Measurements from ENCODE around the gene BTBD9. TPM values are rescaled to one million over a fixed set of nuclear protein-coding genes. Genes with fewer than 3 reads are reported as not detected.
A peak's percentile ranks its signal among the peaks of the same experiment; 100 is the strongest.

Gene BTBD9
- total RNA-seq, result 10 to 100 TPM; 19.0 to 33.2 TPM
- long read RNA-seq, partial matches to known transcripts, result 0 of 11 reads
- long read RNA-seq, other reads (novel, unspliced or antisense), result 11 of 11 reads

DNA sequence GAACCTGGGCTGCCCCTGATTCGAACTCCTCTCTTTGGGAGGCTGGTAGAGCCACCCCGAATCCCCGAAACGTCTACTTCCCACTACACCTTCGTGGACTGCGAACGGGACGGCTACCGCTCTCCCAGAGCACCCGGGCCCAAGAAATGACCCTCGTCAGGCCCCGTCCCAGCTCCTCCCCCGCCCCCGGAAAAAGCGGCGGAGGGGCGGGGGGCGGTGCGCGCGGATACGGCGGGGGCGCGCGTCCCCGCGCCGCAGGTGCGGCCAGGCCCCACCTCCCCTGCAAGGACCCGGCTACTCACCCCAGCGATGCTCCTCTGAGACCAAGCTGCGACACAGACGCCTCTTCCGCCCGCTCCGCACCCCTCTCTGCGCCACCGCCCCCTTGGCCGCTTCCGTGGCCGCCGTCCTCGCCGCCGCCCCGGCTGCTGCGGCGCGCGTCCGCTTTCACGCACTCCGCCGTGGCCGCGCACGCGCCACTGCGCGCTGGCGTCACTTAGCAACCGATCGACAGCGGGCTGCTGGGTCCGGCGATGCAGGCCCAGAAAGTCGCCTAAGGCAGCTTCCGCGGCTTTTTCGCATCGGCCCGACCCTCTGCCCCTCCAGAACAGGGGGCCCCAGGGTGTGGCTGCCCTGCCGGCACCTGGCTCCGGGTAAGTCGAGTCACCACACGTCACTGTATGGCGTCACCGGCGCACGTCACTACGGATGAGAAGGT is at the start of gene BTBD9:
TSS of gene BTBD9 (minus strand) at position 432 of the 718 bp plus-strand sequence.
- intact Hi-C loops (cut with DNase I), result loop anchor here in 1 of 2 donors (5.0 kb wide), 1 partner anchor 37 kb away; no protein-coding TSS in a partner anchor
- ATAC-seq (peak; percentile 94 to 95), DNase-seq (peak; percentile 88)

DNA sequence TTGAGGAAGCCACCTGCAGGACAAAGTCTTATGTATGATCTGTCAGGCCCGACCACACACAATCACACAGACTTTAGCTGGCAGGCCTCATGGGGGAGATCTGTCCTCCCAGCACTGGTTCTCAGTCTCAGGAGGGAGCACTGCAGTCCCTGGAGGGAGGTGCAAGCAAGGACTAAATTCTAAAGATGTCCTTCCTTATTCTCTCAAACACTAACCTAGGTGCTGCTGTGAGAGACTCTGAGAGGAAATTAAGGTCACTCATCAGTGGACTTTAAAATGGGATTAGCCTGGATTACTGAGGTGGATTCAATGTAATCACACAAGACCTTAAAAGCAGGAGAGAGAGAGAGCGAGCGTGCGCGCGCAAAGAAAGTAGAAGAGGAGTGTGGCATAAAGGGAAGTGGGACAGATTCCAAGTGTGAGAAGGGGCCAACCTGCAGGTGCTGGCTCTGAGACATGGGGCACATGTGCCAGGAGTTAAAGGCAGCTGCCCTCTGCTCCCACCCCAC is 48.9 kb upstream of the BTBD9 start:
- peak; percentile 15 to 46 for ATAC-seq

DNA sequence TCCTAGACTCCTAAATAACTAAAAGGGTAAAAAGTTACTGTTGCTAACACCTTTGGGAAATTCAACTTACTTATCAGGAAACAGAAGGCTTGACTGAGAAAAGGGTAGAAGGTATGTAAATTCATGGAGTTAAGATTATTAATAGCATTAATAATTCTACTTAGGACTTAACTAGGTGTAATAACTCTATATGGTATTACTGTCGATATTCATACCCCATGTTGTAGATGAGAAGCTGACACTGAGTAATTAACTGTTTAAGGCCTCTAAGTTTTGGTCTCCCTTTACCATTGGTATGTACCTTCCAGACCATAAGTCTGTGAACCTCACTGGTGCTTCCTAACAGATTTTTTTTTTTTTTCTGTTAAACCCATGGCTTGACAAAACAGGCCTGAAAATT is 47.8 kb upstream of the BTBD9 start:
- DNase-seq (no peak), ATAC-seq (no peak)
- intact Hi-C loops (cut with DNase I), result no loop called here

More for the DNA sequence above, 48.9 kb upstream of the BTBD9 start:
- intact Hi-C loops (cut with DNase I), result no loop called here
- DNase-seq, result no peak

DNA sequence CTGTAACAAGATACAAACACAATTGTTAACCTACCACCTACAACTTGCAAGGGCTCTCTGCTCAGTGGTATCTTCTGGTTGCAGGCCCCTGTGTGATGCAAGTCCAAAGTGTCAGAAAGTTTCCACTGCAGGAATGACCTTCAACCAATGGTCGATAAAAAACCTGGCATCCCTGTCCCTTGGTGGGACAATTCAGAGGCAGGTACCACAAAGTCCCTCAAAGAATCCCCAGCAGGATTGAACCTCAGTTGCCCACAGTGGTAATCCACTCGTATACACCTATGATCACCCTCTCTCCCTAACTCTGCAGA is 47.3 kb upstream of the BTBD9 start:
- no peak for DNase-seq
- intact Hi-C loops (cut with DNase I), result no loop called here
- peak; percentile 24 to 30 for ATAC-seq

DNA sequence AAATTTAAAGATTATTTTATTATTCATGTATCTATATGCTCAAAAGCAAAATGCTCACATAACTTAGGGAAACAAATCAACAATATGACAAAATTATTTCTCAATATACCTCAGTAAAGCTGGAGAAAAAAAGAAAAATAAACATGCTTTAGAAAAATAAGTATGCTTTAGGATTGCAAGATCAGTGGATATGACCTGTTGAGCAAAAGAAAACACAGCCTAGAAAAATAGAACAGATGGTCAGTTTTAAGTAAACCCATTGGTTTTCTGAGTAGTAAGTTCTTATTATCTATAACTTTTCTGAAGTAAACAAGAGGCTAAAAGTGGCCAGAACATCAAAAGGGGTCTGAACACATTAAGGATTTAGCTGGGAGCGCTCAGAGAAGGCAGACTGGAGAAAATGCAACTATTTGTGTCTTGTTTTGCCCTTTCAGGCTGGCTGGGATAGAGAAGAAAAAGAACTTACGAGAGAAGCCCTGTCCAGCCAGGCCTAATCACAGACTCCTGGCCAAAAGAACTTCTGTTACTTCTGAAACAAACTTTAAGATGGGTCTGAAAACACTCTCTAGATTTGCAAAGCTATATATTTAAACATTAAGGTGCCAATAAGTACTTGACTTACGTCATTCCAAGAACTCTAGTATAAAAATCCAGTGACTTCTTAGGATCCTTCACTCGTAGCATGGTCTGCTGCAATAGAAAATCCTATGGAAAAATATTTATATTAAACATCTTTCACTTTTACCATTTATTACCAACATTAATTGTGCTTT is 46.7 kb upstream of the BTBD9 start:
- intact Hi-C loops (cut with DNase I), result no loop called here
- ATAC-seq, result no peak
- DNase-seq, result no peak

DNA sequence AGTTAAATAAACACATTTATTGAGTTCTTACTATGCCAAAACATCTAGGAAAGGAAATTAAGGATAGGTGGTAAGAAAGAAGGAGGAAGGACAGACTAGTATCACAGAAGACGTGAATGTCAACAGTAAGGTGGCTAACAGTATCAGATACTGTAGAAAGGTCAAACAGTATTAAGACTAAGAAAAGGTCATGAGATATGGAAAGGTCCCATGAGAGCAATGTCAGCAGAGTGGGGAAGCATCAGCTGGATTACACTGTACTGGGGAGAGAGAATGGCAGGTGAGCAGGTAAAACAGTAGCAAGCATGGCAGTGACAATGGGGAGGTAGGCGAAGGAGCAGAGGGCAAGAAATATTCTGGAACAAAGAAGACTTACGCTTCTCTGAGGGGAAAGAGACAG is 45.2 kb upstream of the BTBD9 start:
- DNase-seq (no peak), ATAC-seq (no peak)
- intact Hi-C loops (cut with DNase I), result no loop called here

DNA sequence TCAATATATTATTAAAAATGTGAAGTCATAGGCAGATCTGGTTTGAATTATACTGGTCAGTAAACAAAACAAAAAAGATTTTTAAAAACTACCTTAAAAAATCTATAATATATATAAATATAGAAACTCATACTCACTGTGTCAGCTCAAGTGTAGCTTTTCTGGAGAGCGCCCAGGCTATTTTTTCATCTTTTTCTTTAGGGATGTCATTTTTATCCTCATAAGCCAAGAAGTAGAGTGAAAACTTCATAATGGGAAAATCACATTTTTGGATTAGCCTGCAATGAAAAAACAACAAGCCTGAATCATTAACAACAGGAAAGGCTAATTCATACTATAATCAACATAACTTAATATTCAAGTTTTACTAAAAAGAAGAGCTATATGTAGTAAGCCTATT is 44.5 kb upstream of the BTBD9 start:
- no peak for ATAC-seq
- intact Hi-C loops (cut with DNase I), result no loop called here
- DNase-seq, result no peak

DNA sequence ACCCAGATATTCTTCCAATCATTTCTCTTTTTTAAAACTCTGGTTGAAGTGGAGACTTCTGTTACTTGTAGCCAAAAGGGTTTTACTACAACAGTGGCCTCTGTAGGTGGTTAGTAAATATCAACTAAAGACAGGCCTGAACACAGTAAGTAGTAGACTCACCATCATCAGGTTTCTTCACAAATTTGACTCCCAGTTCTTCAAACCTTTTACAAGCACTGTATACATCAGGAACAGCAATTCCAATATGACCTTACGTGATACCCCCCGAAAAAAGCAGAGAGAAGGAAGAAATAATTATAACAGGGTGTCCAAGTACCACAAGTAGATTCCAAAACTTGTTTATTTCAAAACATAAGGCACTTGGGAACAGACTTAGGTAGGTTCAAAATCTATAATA is 42.1 kb upstream of the BTBD9 start:
- intact Hi-C loops (cut with DNase I), result no loop called here
- no peak for ATAC-seq
- DNase-seq, result no peak

DNA sequence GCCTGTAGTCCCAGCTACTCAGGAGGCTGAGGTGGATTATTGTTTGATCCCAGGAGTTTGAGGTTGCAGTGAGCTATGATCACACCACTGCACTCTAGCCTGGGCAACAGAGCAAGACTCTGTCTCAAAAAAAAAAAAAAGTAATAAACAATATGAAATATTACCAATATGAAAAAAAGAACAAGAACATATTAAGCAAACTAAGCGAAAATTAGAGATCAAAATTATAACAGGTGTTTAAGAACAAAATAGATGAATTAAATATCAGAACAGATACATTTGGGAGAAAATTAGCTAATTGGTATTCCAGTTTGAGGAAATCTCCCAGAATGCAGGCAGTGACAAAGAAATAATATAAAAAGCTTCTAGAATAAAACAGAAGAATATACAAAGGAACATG is 39.9 kb upstream of the BTBD9 start:
- ATAC-seq, result no peak
- DNase-seq, result no peak
- intact Hi-C loops (cut with DNase I), result no loop called here

DNA sequence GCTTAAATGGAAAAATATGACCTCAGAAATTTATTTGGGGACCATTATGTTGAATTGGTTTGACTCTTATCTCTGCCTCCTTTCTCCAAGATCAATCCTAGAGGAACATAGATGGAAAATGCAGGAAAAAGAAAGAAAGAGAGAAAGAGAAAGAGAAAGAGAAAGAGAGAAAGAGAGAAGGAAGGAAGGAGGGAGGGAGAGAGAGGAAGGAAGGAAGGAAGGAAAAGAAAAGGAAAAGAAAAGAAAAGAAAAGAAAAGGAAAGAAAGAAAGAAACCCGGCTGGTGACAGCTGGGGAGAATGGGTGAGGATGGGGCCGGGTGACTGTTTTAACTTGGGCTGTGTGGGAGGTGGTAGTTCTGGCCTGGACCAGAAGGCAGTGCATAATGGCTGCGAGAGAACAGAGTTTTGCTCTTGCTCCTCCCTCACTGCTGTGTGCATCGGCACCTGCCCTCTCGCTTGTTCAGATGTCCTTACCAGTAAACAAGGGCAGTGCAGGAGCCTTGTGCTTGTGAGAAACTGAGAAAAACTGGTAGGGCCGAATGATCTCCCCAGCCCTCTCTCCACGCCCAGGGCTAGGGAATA is 38.5 kb upstream of the BTBD9 start:
- intact Hi-C loops (cut with DNase I), result no loop called here
- DNase-seq (no peak), ATAC-seq (no peak)

DNA sequence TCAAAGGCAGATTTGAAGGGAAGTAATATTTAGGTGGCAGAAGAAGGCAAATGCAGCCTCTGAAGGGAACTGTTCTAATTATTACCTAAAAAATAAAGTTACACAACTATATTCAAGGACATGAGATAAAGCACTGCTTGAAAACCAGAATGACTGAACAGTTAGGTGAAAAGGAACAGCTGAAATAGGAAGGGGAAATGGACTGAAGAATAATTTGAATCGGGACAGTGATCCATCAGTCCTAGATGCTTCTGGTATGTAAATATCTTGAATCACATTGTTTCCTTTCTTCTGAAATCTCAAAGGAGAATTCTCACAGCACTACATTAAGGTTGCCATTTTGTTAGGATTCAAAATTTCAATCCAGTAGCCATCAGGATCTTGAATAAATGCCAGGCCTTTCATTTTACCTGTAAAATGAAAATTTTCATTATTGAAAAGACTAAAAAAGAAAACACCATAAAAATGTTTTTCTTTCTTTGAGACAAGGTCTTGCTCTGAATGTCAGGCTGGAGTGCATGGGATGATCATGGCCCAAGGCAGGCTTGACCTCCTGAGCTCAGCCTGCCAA is 37.3 kb upstream of the BTBD9 start:
- no peak for ATAC-seq
- intact Hi-C loops (cut with DNase I), result no loop called here
- DNase-seq, result no peak

DNA sequence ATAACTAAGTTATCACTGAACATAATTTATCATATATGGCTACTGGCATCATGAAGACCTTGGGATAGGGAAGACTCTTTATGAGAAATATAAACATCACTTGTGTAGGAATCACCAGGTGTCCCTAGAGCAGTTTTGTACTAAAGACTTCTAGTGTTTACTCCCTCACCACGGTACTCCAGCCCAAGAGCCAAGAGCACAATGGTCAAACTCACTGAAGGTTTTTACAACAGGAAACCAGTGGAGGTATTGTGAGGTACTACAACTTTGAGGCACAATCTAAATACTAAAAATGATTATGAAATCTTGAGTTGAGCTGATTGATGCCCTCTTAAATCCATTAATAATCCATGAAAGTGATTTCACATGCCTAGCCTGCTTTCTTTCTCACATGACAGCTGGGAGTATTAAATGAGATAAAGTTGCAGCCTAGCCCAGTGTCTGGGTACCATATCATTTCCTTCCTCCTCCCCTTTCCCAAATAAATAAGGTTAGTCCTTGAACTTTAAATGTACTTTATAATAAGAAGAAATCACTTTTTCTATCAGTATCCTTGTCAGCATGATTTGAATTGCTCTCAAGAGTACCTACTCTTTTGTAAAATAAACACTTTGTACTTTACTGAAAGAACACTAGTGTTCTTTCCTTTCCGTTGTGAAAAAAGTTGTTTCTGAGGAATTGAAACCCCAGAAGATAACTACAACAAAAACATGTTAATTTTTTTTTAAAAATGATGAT is 36.7 kb upstream of the BTBD9 start:
- ATAC-seq, result no peak
- no peak for DNase-seq
- intact Hi-C loops (cut with DNase I), result no loop called here

DNA sequence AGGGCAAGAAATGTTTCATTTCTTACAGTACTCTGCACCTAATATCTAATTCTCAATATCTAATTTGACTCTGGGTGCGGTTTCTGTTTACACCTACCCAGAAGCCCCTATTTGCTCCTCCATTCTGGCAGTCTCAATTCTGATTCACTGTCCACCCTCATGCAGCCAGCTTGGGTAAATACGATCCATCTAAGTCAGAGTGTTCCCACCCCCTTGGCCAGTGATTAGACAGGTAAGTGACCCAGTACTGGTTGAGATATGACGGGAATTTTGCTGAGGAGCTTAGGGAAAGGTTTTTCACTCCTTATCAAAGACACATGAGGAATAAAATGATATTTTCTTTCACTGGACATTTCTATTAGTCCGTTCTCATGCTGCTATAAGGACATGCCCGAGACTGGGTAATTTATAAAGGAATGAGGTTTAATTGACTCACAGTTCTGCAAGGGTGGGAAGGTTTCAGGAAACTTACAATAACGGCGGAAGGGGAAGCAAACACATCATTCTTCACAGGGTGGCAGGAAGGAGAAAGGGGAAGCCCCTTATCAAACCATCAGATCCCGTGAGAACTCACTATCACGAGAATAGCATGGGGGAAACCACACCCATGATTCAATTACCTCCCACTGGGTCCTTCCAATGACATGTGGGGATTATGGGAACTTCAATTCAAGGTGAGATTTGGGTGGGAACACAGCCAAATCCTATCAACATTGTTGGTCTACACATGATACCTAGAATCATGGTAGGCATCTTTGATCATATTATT is 33.9 kb upstream of the BTBD9 start:
- peak in 1 of 2 donors; percentile 23 for ATAC-seq
- no peak for DNase-seq
- intact Hi-C loops (cut with DNase I), result no loop called here

DNA sequence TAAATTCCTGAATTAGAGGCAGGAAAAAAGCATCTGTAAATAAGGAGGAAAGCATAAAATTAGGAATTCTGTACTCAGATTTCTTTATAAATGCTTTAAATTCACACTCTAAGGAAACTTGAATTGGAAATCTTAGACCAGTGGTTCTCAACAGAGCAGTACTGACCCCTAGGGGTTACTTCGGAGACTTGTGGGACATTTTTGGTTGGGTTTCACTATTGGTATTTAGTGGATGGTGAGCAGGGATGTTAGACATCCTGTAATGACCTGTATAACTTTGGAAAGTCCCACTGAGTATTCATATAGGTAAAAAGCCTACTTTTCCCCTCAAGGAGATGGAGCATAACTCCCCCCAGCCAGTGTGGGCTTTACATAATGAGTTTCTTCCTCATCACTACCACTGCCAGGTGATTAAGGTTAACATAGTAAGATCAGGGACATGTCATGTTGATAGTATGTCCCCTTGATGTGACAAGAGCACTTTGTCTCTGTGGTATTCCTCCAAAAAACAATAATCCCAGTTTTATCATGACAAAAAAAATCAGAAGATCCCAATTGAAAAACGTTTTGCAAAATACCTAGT is 32.2 kb upstream of the BTBD9 start:
- intact Hi-C loops (cut with DNase I), result no loop called here
- ATAC-seq, result peak in 1 of 2 donors; percentile 76
- DNase-seq, result no peak

DNA sequence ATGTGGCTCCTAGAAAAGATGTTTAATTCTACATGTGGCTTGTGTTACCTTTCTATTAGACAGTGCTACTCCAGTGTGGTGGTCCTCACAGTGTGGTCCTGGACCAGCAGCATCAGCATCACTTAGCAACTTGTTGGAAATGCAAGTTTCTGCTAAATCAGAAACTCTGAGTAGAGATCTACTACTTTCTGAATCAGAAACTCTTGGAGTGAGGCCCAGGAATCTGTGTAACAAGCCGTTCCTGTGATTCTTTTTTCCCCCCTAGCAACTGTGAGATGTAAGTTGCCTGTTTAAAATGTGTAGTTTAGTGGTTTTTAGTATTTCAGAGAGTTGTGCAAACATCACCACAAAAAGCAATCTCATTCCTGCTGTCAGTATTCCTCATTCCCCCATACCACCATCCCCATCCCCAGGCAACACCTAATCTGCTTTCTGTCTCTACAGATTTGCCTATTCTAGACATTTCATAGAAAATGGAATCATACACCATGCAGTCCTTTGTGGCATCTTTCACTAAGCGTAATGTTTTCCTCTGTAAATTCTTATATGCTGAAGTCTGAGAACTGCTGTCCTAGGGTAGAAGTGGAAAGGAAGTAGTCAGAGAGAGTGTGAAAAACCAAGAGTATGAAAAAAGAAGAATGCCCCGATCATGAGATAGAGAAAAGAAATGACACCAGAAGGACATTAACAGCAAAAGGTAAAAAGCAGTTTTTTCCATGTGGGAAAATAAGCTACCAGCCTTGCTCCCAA is 18.9 kb upstream of the BTBD9 start:
- ATAC-seq, result no peak
- intact Hi-C loops (cut with DNase I), result no loop called here
- DNase-seq, result no peak

DNA sequence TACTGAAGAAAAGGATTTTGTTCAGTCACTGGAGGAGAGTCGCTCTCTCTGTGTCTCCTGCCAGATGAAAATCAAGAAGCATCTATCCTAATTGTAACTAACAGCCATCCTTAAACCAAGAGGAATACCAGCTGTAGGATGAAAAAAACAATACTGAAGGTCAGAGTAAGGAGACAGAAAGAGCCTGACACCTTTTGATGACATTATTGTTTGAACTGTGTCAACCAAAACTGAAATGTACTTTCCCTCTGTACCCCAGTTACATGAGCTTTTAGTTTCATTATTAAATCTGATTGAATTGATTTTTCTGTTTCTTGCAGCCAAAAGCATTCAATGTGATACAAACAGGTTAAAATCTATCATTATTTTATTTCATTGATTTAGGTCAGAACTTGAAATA is 17.2 kb upstream of the BTBD9 start:
- intact Hi-C loops (cut with DNase I), result no loop called here
- ATAC-seq, result no peak
- DNase-seq, result no peak

DNA sequence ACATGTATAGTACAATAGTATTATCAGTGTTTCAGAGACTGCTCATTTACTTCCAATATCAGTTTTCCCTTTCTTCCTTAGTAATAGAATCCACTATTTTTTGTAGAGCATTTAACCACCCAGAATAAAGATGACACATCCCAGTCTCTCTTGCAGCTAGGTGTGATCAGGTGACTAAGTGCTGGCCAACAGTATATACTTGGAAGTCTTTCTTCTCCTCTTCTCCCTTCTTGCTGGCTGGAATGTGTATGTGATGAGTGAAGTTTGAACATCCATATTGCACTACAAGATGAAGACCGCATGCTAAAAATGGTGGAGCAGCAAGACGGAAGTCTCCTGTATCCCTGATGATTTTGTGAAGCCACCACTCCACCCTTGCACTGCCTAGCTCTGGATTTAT is 14.5 kb upstream of the BTBD9 start:
- intact Hi-C loops (cut with DNase I), result no loop called here
- no peak for DNase-seq
- ATAC-seq, result no peak
